Upper lobe of right lung (tissue), 1 donor: Measurements from ENCODE around the gene GREB1. TPM values are rescaled to one million over a fixed set of nuclear protein-coding genes. Genes with fewer than 3 reads are reported as not detected.
A peak's percentile ranks its signal among the peaks of the same experiment; 100 is the strongest.

Experiments
- ATAC-seq: fragments of 200-7000 bp; cut with Tn5 transposase; one replicate; pipeline ENCODE4 v1.9.1; 2020; ENCODE audit warnings: mild to moderate bottlenecking, moderate library complexity
- DNase-seq: peaks from one replicate; pipeline ENCODE4 v3.0.0-alpha.2; 2020
- H3K27ac ChIP-seq: fragments of 200-600 bp; one replicate; pipeline ENCODE4 v1.8.0; 2022
- H3K27me3 ChIP-seq: fragments of 200-600 bp; one replicate; pipeline ENCODE4 v1.8.0; 2022; ENCODE audit warnings: mild to moderate bottlenecking
- H3K36me3 ChIP-seq: fragments of 200-600 bp; one replicate; pipeline ENCODE4 v1.8.0; 2022
- H3K4me1 ChIP-seq: fragments of 200-600 bp; one replicate; pipeline ENCODE4 v1.8.0; 2022
- H3K4me3 ChIP-seq: fragments of 200-600 bp; one replicate; pipeline ENCODE4 v1.8.0; 2022; ENCODE audit warnings: mild to moderate bottlenecking
- H3K9me3 ChIP-seq: fragments of 200-600 bp; one replicate; pipeline ENCODE4 v1.8.0; 2022
- intact Hi-C: fragments of 100-400 bp; cut with DNase I; formaldehyde crosslinking; loops from one replicate; pipeline ENCODE4 v1.11.0; 2022
- total RNA-seq: library from RNA; stranded (reverse); fragmentation: NEBNext Ultra II Directional; extraction: Animal tissue kit (Norgen Biotek cat#: 25700); gene quantifications from one replicate; pipeline ENCODE4 v1.2.1, GENCODE V29; 2021
- TF ChIP-seq, protein P1 (sequence below): fragments of 200-600 bp; IDR thresholded peaks from one replicate; pipeline ENCODE4 v1.8.0; 2022; ENCODE audit warnings: antibody characterized with exemption
- donor health status: DM: no; HTN: yes; CAD: no; lungs with severe emphysema.

GREB1 gene
- total RNA-seq, 1 donor from 2014 or later = 0.90 TPM

DNA sequence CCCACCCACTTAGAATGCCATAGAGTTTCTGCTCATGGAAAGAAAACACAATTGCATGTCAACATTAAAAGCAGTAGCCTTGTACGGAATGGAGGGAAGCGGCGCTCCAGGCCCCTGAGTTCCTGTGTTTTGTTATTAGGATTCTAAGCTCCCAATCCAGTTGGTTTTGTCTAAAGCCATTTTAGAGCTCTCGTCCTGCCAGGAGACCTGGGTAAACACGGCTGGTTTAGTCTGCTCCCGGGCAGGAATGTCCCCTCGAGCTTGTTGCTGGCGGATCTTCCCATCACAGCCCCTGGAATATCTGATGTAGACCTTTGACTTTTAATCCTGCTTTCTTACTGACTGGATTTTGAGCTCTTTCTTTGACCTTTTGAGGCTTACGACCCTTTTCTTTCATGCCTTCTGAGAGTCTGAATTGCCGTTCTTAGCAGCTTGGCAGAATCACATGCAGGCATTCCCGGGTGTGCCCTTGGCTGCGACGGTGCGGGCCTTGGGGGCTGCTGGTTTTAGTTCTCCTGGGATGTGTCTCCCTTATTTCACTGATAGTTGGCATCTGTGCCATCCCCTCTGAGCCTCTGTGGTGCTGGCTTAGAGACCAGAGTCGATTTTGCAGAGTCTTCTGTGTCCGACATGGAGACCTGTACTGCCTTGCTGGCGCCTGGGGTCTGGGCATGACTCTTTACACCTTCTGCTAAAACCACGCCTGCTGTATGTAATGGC lies 25.4 kb downstream of the GREB1 start:
- TF ChIP-seq, protein P1, sequence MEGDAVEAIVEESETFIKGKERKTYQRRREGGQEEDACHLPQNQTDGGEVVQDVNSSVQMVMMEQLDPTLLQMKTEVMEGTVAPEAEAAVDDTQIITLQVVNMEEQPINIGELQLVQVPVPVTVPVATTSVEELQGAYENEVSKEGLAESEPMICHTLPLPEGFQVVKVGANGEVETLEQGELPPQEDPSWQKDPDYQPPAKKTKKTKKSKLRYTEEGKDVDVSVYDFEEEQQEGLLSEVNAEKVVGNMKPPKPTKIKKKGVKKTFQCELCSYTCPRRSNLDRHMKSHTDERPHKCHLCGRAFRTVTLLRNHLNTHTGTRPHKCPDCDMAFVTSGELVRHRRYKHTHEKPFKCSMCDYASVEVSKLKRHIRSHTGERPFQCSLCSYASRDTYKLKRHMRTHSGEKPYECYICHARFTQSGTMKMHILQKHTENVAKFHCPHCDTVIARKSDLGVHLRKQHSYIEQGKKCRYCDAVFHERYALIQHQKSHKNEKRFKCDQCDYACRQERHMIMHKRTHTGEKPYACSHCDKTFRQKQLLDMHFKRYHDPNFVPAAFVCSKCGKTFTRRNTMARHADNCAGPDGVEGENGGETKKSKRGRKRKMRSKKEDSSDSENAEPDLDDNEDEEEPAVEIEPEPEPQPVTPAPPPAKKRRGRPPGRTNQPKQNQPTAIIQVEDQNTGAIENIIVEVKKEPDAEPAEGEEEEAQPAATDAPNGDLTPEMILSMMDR = no peak
- H3K27me3 ChIP-seq = peaks cover 19% of the 10 kb centered on the region
- no peaks in the 10 kb centered on the region for H3K4me1 ChIP-seq
- intact Hi-C loops = no loop called here
- no peaks in the 10 kb centered on the region for H3K9me3 ChIP-seq
- ATAC-seq (no peak), DNase-seq (peak; percentile 20)
- no peak overlapping the region for H3K4me3 ChIP-seq
- no peaks in the 10 kb centered on the region for H3K36me3 ChIP-seq
- no peak overlapping the region for H3K27ac ChIP-seq

DNA sequence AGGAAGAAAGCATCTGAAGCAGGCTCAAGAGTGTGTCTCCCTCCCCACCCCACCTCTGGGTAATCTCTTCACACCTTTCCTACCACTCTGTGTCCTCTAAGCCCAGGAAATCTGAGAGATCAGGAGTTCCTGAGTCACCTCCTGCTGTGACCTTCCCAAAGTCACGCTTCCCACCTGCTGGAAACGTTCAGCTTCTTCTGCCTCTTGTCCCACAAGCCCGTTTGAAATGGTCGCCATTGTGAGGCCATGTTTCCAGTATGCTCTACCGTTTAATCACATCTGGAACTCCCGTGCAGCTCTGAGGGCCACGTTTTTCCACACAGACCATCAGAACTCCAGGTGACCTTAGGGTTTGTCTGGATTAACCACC lies 25.9 kb downstream of the GREB1 start:
- Histone ChIP-seq H3K4me3 (no peak overlapping the region), H3K9me3 (no peaks in the 10 kb centered on the region), H3K4me1 (no peaks in the 10 kb centered on the region), H3K36me3 (no peaks in the 10 kb centered on the region), H3K27ac (no peak overlapping the region), H3K27me3 (peaks cover 19% of the 10 kb centered on the region)
- TF ChIP-seq, protein P1 = no peak
- intact Hi-C loops = no loop called here
- DNase-seq (peak; percentile 30), ATAC-seq (no peak)

DNA sequence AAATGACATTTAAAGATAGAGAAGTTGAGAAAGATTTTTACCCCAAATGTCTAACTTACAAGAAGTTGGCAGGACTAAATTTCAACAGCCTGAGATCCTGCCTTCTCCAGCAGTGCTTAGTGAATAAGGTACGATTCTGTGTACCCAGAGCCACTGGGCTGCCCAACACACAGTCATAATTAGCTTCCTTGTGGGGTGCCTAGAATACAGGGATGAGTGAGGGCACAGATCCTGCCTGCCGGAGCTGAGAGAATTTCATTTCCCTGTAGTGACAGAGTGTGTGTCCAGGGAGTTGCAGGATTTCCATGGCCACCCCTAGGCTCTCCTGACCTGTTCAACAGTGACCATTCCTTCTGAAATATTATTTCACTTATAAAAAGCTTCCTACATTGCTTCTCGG lies 27.0 kb downstream of the GREB1 start:
- Histone ChIP-seq H3K9me3 (no peaks in the 10 kb centered on the region), H3K27me3 (peaks cover 19% of the 10 kb centered on the region), H3K4me3 (no peak overlapping the region), H3K27ac (no peak overlapping the region), H3K4me1 (no peaks in the 10 kb centered on the region), H3K36me3 (no peaks in the 10 kb centered on the region)
- TF ChIP-seq, protein P1 = no peak
- DNase-seq (peak; percentile 8), ATAC-seq (no peak)
- intact Hi-C loops = no loop called here

DNA sequence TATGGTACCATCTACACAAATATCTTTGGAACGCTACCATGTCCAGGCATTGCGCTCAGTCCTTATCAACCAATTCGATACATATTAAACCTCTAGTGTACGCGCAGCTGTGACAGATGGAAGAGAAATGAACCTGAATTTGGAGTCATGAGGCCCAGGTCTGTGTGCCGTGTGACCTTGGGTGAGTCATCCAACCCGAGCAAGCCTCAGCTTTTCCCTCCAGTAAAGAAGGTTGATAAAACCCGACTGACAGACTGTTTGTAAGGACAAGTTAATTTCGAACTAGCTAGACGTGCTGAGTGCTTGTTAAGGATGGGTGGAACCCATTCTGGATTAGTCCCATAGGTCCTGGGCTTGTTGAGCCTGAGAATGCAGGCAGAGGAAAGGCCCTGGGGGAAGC lies 28.2 kb downstream of the GREB1 start:
- H3K9me3 ChIP-seq = no peaks in the 10 kb centered on the region
- H3K27ac ChIP-seq = no peak overlapping the region
- TF ChIP-seq, protein P1 = no peak
- ATAC-seq (no peak), DNase-seq (no peak)
- no peaks in the 10 kb centered on the region for H3K36me3 ChIP-seq
- no peaks in the 10 kb centered on the region for H3K4me1 ChIP-seq
- H3K27me3 ChIP-seq = peaks cover 10% of the 10 kb centered on the region
- no peak overlapping the region for H3K4me3 ChIP-seq
- intact Hi-C loops = no loop called here

DNA sequence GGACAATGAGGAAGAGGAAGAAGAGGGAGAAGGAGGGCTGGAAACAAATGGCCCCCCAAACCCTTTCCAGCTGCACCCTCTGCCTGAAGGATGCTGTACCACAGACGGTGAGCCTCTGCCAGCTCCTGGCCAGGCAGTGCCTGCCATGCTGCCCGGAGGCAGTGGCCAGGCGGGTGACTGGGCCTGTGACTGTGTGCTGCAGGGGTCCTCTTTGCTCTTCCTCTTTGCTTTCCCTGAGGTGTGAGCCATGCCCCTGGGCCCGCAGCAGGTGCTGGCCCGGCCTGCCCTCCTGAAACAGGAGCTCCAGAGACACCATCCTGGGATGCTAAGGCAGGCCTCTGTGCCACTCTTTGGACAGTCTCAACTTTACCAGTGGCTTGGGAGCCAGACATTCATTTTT lies 28.6 kb downstream of the GREB1 start:
- TF ChIP-seq, protein P1 = no peak
- intact Hi-C loops = no loop called here

More for the DNA sequence above, 28.6 kb downstream of the GREB1 start:
- H3K4me3 ChIP-seq = no peak overlapping the region
- ATAC-seq (peak; percentile 27), DNase-seq (peak; percentile 51)
- no peak overlapping the region for H3K27ac ChIP-seq
- no peaks in the 10 kb centered on the region for H3K9me3 ChIP-seq
- no peaks in the 10 kb centered on the region for H3K4me1 ChIP-seq
- no peaks in the 10 kb centered on the region for H3K36me3 ChIP-seq
- peaks cover 10% of the 10 kb centered on the region for H3K27me3 ChIP-seq
